GM12878 (cell line): ENCODE data around the gene MPP7. TPM values are rescaled to one million over a fixed set of nuclear protein-coding genes. Genes with fewer than 3 reads are reported as not detected.

Experiments used
- ATAC-seq: fragments of 200-7000 bp; cut with Tn5 transposase; 3 replicates; pipeline ENCODE4 v1.9.1; 2020; ENCODE audit warnings: mild to moderate bottlenecking, moderate library complexity
- BruUV-seq: library from RNA; stranded (reverse); fragments of 400-500 nt; replicated peaks from 2 replicates; lab custom pipeline; 2021; lab: Mats Ljungman, UMichigan
- CTCF ChIA-PET: fragments of 300-600 bp; sonication (Branson Sonifier 250); formaldehyde crosslinking; extraction: SDS; loops from one replicate; lab custom pipeline; 2021; ENCODE audit warnings: inconsistent platforms; lab: Yijun Ruan, JAX
- POLR2A ChIA-PET: fragments of 350-600 bp; formaldehyde crosslinking; extraction: SDS; loops from one replicate; lab custom pipeline; 2021; ENCODE audit warnings: inconsistent platforms; lab: Charles Lee
- RAD21 ChIA-PET: fragments of 300-600 bp; sonication (Branson Sonifier 250); formaldehyde crosslinking; loops from one replicate; lab custom pipeline; 2023; ENCODE audit warnings: antibody characterized with exemption; ENCODE audit not compliant: unreplicated experiment; lab: Charles Lee
- SMC1A ChIA-PET: fragments of 300-600 bp; sonication (Branson Sonifier 250); formaldehyde crosslinking; loops from one replicate; lab custom pipeline; 2023; ENCODE audit not compliant: unreplicated experiment, uncharacterized antibody; lab: Charles Lee
- DNase-seq: peaks from one replicate; pipeline ENCODE4 v3.0.0-alpha.2; 2011; ENCODE audit warnings: low read depth, low spot score
- FAIRE-seq: peaks from 3 replicates; lab custom pipeline; 2011; peaks lifted over from hg19 to GRCh38; lab: Jason Lieb, UNC
- H2AFZ ChIP-seq: 2 replicates; pipeline ENCODE4 v1.6.0; 2011; ENCODE audit warnings: low read depth, low read length, control low read depth; ENCODE audit not compliant: control insufficient read depth
- H3K27ac ChIP-seq: 2 replicates; pipeline ENCODE4 v1.5.1; 2011; ENCODE audit warnings: control low read depth; ENCODE audit not compliant: control insufficient read depth, insufficient read depth
- H3K27me3 ChIP-seq, 2 experiments: replicated peaks in 1 of 2; 2 replicates each; pipeline versions ENCODE4 v1.6.0 to v1.6.1; 2011; ENCODE audit warnings: low read length in 1 of 2; ENCODE audit not compliant: control insufficient read depth in 2 of 2, insufficient read depth in 2 of 2
- H3K36me3 ChIP-seq, 2 experiments: 2 replicates each; pipeline ENCODE4 v1.5.1; 2011; ENCODE audit warnings: low read length in 1 of 2; ENCODE audit not compliant: control insufficient read depth in 2 of 2, insufficient read depth in 2 of 2
- H3K4me1 ChIP-seq: 2 replicates; pipeline ENCODE4 v1.6.1; 2011; ENCODE audit warnings: mild to moderate bottlenecking, low read length, moderate library complexity, mixed read lengths; ENCODE audit not compliant: control insufficient read depth, insufficient read depth
- H3K4me2 ChIP-seq: 2 replicates; pipeline ENCODE4 v1.6.0; 2011; ENCODE audit warnings: control low read depth; ENCODE audit not compliant: control insufficient read depth, insufficient read depth
- H3K4me3 ChIP-seq: fragments of 200-600 bp; sonication (generic); 2 replicates; pipeline ENCODE4 v1.5.1; 2016
- H3K79me2 ChIP-seq: 2 replicates; pipeline ENCODE4 v1.6.0; 2011; ENCODE audit warnings: low read length; ENCODE audit not compliant: control insufficient read depth, insufficient read depth
- H3K9ac ChIP-seq: 2 replicates; pipeline ENCODE4 v1.8.0; 2011; ENCODE audit warnings: low read length, control low read depth, mixed read lengths; ENCODE audit not compliant: control insufficient read depth, insufficient read depth
- H3K9me3 ChIP-seq: replicated peaks from 3 replicates; pipeline ENCODE4 v1.5.1; 2011; ENCODE audit warnings: mild to moderate bottlenecking, low read length; ENCODE audit not compliant: control insufficient read depth, insufficient read depth
- H4K20me1 ChIP-seq: 2 replicates; pipeline ENCODE4 v1.6.0; 2011; ENCODE audit not compliant: control insufficient read depth, insufficient read depth
- BHLHE40 ChIP-seq, 2 experiments: fragments of 450-650 bp in 1 of 2; IDR thresholded peaks; 2 replicates each; pipeline ENCODE4 v1.6.1; 2011 to 2017; ENCODE audit warnings: low read depth in 2 of 2, borderline replicate concordance in 1 of 2, improper control_type of control experiment in 1 of 2, low read length in 1 of 2, mild to moderate bottlenecking in 1 of 2
- CREB1 ChIP-seq: IDR thresholded peaks from 2 replicates; pipeline ENCODE4 v1.6.1; 2012; ENCODE audit warnings: low read depth, mild to moderate bottlenecking, inconsistent platforms
- DPF2 ChIP-seq: fragments of 450-650 bp; IDR thresholded peaks from 2 replicates; pipeline ENCODE4 v1.6.1; 2017; ENCODE audit warnings: mild to moderate bottlenecking
- HDAC6 ChIP-seq: fragments of 200-600 bp; sonication (generic); IDR thresholded peaks from one replicate; pipeline ENCODE4 v1.8.0; 2017; ENCODE audit warnings: antibody characterized with exemption; ENCODE audit not compliant: unreplicated experiment
- HSF1 ChIP-seq: fragments of 150-350 bp; IDR thresholded peaks from 2 replicates; pipeline ENCODE4 v1.6.1; 2014; ENCODE audit warnings: mild to moderate bottlenecking, low read depth, low read length
- RAD21 ChIP-seq: IDR thresholded peaks from 2 replicates; pipeline ENCODE4 v1.6.1; 2011; ENCODE audit warnings: mild to moderate bottlenecking, low read depth, low read length, moderate library complexity; ENCODE audit not compliant: insufficient read depth
- SIX5 ChIP-seq: IDR thresholded peaks from 2 replicates; pipeline ENCODE4 v1.6.1; 2011; ENCODE audit warnings: mild to moderate bottlenecking, low read depth, low read length, moderate library complexity; ENCODE audit not compliant: severe bottlenecking
- SMARCA5 ChIP-seq: fragments of 450-650 bp; IDR thresholded peaks from 2 replicates; pipeline ENCODE4 v1.6.1; 2017; ENCODE audit warnings: mild to moderate bottlenecking
- SP1 ChIP-seq: IDR thresholded peaks from one replicate; pipeline ENCODE4 v1.6.1; 2011; ENCODE audit warnings: low read depth, low read length
- SUPT20H ChIP-seq: IDR thresholded peaks from 2 replicates; pipeline ENCODE4 v1.6.1; 2011; ENCODE audit warnings: low read depth, mild to moderate bottlenecking, low read length, moderate library complexity, borderline replicate concordance; ENCODE audit not compliant: control insufficient read depth
- ZNF24 ChIP-seq: fragments of 450-650 bp; IDR thresholded peaks from 2 replicates; pipeline ENCODE4 v1.6.1; 2017; ENCODE audit warnings: antibody characterized with exemption, mild to moderate bottlenecking
- ZNF274 ChIP-seq: IDR thresholded peaks from one replicate; pipeline ENCODE4 v1.8.0; 2011; ENCODE audit not compliant: insufficient read length, insufficient read depth
- ZNF384 ChIP-seq: IDR thresholded peaks from 2 replicates; pipeline ENCODE4 v1.6.1; 2012; ENCODE audit warnings: low read depth, mild to moderate bottlenecking, low read length, improper control_type of control experiment, borderline replicate concordance
- in situ Hi-C: fragments of 300-500 bp; cut with MboI; formaldehyde crosslinking; loops from 9 replicates; pipeline ENCODE4 v1.14.3; 2018; ENCODE audit warnings: mixed read lengths
- intact Hi-C: fragments of 100-400 bp; cut with micrococcal nuclease; formaldehyde crosslinking; loops from one replicate; pipeline ENCODE4 v1.14.2; 2022; ENCODE audit not compliant: unreplicated experiment
- polyA plus RNA-seq, 11 experiments: library from polyadenylated mRNA; depleted of rRNA in 4 of 11; unstranded in 6 of 11; stranded (reverse) in 5 of 11; fragments of >200 nt; fragmentation: Nextera tagmentation in 4 of 11; fragmentation: Illumina TruSeq in 1 of 11; extraction: Ambion mirVana in 4 of 11; extraction: Trizol in 1 of 11; gene quantifications; 1 replicate in 1 of 11; 2 replicates in 10 of 11; pipeline versions ENCODE4 v1.2.1 to v1.2.3, GENCODE V29; 2011 to 2016; ENCODE audit warnings: inconsistent platforms in 2 of 11, missing spikeins in 2 of 11, low read depth in 1 of 11
- total RNA-seq, 4 experiments: library from RNA; depleted of rRNA in 3 of 4; stranded (reverse); fragments of >200 nt in 3 of 4; fragmentation: Illumina TruSeq in 1 of 4; extraction: Trizol in 1 of 4; gene quantifications; 2 replicates each; pipeline versions ENCODE4 v1.2.1 to v1.2.3, GENCODE V29; 2013 to 2021
- TF ChIP-seq, protein P1 (sequence below): IDR thresholded peaks from 2 replicates; pipeline ENCODE4 v1.6.1; 2012; ENCODE audit warnings: low read depth, low read length, improper control_type of control experiment
- TF ChIP-seq, protein P2 (sequence below): IDR thresholded peaks from 2 replicates; pipeline ENCODE4 v1.6.1; 2011; ENCODE audit warnings: mild to moderate bottlenecking, low read depth, low read length, moderate library complexity; ENCODE audit not compliant: insufficient replicate concordance
- TF ChIP-seq, protein P3 (sequence below): fragments of 450-650 bp; IDR thresholded peaks from 2 replicates; pipeline ENCODE4 v1.6.1; 2018; ENCODE audit warnings: borderline replicate concordance, mild to moderate bottlenecking; ENCODE audit not compliant: partially characterized antibody
- TF ChIP-seq, protein P4 (sequence below): fragments of 150-350 bp; IDR thresholded peaks from 2 replicates; pipeline ENCODE4 v1.6.1; 2016; ENCODE audit warnings: low read depth, low read length

Gene MPP7
- total and polyA plus RNA-seq, 10 of the 15 experiments (the other 5 are each of a cell fraction or from before 2014, with no cell fraction given) = 0.01 to 0.15 (median 0.05) TPM; not detected in 2

DNA sequence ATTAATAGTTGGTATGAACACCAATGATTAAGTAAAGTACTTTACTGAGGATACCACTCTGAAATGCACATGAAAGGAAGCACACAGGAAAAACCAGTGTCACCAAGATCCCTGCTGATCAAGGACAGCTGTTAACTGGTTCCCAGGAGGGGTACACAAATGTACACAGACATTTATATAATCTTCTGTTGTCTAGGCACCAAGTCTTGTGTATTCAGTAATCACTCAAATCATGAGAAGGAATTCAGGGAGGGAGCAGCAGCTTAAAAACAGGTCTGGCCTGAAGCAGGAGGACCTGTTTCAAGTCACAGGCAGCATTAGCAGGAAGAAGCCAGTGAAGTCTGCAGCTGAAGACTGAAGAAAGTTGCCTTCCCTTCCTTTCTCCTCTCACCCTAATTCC lies 18.7 kb downstream of the MPP7 start:
- H3K36me3 ChIP-seq = no peaks in the 10 kb centered on the region
- no peak overlapping the region for H3K4me3 ChIP-seq
- ChIA-PET RAD21 (no interaction called here), POLR2A (no interaction called here)
- H3K9me3 ChIP-seq = no peaks in the 10 kb centered on the region
- no peak for ATAC-seq
- no peaks in the 10 kb centered on the region for H3K27me3 ChIP-seq
- in situ Hi-C loops = no loop called here
- no TSS peak for BruUV-seq
- no peaks in the 10 kb centered on the region for H4K20me1 ChIP-seq
- TF ChIP-seq SMARCA5 (no peak), BHLHE40 (IDR thresholded peaks at IDR 0.05; ENCODE audit: borderline replicate concordance in 1 of 2, low read depth in 2 of 2, low read length in 1 of 2) (no peak), RAD21 (no peak), SP1 (no peak), ZNF274 (no peak), HSF1 (no peak), CREB1 (no peak), ZNF384 (no peak), HDAC6 (no peak), SIX5 (no peak), SUPT20H (no peak), DPF2 (no peak), ZNF24 (no peak)
- TF ChIP-seq, protein P1, sequence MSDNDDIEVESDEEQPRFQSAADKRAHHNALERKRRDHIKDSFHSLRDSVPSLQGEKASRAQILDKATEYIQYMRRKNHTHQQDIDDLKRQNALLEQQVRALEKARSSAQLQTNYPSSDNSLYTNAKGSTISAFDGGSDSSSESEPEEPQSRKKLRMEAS = no peak
- TF ChIP-seq, protein P2, sequence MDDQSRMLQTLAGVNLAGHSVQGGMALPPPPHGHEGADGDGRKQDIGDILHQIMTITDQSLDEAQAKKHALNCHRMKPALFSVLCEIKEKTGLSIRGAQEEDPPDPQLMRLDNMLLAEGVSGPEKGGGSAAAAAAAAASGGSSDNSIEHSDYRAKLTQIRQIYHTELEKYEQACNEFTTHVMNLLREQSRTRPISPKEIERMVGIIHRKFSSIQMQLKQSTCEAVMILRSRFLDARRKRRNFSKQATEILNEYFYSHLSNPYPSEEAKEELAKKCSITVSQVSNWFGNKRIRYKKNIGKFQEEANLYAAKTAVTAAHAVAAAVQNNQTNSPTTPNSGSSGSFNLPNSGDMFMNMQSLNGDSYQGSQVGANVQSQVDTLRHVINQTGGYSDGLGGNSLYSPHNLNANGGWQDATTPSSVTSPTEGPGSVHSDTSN = no peak
- TF ChIP-seq, protein P3, sequence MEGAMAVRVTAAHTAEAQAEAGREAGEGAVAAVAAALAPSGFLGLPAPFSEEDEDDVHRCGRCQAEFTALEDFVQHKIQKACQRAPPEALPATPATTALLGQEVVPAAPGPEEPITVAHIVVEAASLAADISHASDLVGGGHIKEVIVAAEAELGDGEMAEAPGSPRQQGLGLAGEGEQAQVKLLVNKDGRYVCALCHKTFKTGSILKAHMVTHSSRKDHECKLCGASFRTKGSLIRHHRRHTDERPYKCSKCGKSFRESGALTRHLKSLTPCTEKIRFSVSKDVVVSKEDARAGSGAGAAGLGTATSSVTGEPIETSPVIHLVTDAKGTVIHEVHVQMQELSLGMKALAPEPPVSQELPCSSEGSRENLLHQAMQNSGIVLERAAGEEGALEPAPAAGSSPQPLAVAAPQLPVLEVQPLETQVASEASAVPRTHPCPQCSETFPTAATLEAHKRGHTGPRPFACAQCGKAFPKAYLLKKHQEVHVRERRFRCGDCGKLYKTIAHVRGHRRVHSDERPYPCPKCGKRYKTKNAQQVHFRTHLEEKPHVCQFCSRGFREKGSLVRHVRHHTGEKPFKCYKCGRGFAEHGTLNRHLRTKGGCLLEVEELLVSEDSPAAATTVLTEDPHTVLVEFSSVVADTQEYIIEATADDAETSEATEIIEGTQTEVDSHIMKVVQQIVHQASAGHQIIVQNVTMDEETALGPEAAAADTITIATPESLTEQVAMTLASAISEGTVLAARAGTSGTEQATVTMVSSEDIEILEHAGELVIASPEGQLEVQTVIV = no peak
- TF ChIP-seq, protein P4, sequence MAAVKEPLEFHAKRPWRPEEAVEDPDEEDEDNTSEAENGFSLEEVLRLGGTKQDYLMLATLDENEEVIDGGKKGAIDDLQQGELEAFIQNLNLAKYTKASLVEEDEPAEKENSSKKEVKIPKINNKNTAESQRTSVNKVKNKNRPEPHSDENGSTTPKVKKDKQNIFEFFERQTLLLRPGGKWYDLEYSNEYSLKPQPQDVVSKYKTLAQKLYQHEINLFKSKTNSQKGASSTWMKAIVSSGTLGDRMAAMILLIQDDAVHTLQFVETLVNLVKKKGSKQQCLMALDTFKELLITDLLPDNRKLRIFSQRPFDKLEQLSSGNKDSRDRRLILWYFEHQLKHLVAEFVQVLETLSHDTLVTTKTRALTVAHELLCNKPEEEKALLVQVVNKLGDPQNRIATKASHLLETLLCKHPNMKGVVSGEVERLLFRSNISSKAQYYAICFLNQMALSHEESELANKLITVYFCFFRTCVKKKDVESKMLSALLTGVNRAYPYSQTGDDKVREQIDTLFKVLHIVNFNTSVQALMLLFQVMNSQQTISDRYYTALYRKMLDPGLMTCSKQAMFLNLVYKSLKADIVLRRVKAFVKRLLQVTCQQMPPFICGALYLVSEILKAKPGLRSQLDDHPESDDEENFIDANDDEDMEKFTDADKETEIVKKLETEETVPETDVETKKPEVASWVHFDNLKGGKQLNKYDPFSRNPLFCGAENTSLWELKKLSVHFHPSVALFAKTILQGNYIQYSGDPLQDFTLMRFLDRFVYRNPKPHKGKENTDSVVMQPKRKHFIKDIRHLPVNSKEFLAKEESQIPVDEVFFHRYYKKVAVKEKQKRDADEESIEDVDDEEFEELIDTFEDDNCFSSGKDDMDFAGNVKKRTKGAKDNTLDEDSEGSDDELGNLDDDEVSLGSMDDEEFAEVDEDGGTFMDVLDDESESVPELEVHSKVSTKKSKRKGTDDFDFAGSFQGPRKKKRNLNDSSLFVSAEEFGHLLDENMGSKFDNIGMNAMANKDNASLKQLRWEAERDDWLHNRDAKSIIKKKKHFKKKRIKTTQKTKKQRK = no peak
- TF ChIP-seq, all 136 proteins: peak for 0
- Histone ChIP-seq H3K79me2 (no peaks in the 10 kb centered on the region), H3K9ac (no peak overlapping the region), H3K4me1 (no peaks in the 10 kb centered on the region), H2AFZ (no peak overlapping the region), H3K4me2 (no peak overlapping the region), H3K27ac (no peak overlapping the region)
- FAIRE-seq (no peak), DNase-seq (no peak)
- ChIA-PET SMC1A (no interaction called here), CTCF (no interaction called here)
- intact Hi-C loops = no loop called here
